NCI-H345 treated with DMSO at 0.1 percent for 48 hours (cell line): ENCODE results near the gene GH2.
"Not testable (repeated sequence)": the region's sequence is repeated elsewhere in the genome, so short reads cannot be mapped to it uniquely, and the experiment has no call there.

Experiments used
- DNase-seq: peaks from one replicate; lab custom pipeline; 2025; ENCODE audit not compliant: unreplicated experiment; lab: John Stamatoyannopoulos, UW

The GH2 gene

GRCh38 chr17:63874693-63875092, 7.1 kb downstream of the GH2 start:
- DNase-seq: not testable (repeated sequence)

- DNase-seq: not testable (repeated sequence)
Observed at GRCh38 chr17:63874061-63874626, 7.6 kb downstream of the GH2 start.

GRCh38 chr17:63873577-63873976, 8.2 kb downstream of the GH2 start, which contains the start of gene CSH2:
CSH2 (minus strand) TSS chr17:63873677; CDS start chr17:63873614, 63 bp downstream.
- DNase-seq: not testable (repeated sequence)

- not testable (repeated sequence) for DNase-seq
Observed at GRCh38 chr17:63871646-63872365, 9.9 kb downstream of the GH2 start.

GRCh38 chr17:63870292-63870665, 11.5 kb downstream of the GH2 start:
- not testable (repeated sequence) for DNase-seq

- DNase-seq: not testable (repeated sequence)
Observed at GRCh38 chr17:63869491-63870291, 12.1 kb downstream of the GH2 start.

GRCh38 chr17:63866625-63867024, 15.1 kb downstream of the GH2 start:
- DNase-seq: not testable (repeated sequence)

GRCh38 chr17:63859257-63859656, 22.5 kb downstream of the GH2 start:
- DNase-seq: no peak

GRCh38 chr17:63856425-63856824, 25.3 kb downstream of the GH2 start:
- DNase-seq: not testable (repeated sequence)

GRCh38 chr17:63855185-63855584, 26.6 kb downstream of the GH2 start:
- no peak for DNase-seq

GRCh38 chr17:63854709-63855108, 27.0 kb downstream of the GH2 start:
- no peak for DNase-seq

- DNase-seq: no peak
Observed at GRCh38 chr17:63853260-63853659, 28.5 kb downstream of the GH2 start.

- DNase-seq: no peak
Observed at GRCh38 chr17:63850401-63850800, 31.3 kb downstream of the GH2 start.

GRCh38 chr17:63848834-63849689, 32.7 kb downstream of the GH2 start:
- DNase-seq: no peak

- DNase-seq: no peak
Observed at GRCh38 chr17:63847525-63848249, 34.1 kb downstream of the GH2 start.

GRCh38 chr17:63845509-63845908, 36.2 kb downstream of the GH2 start:
- DNase-seq: no peak

GRCh38 chr17:63843910-63844677, 37.6 kb downstream of the GH2 start:
- DNase-seq: no peak

- DNase-seq: not testable (repeated sequence)
Observed at GRCh38 chr17:63843387-63843888, 38.3 kb downstream of the GH2 start.
